ENCODE results near the gene ALK. TPM values are rescaled to one million over a fixed set of nuclear protein-coding genes. Genes with fewer than 3 reads are reported as not detected.
"Not testable (repeated sequence)": the region's sequence is repeated elsewhere in the genome, so short reads cannot be mapped to it uniquely, and the experiment has no call there.

ALK gene
- total RNA-seq, 2 donors from 2014 or later: 0.19 TPM; not detected in 1

DNA sequence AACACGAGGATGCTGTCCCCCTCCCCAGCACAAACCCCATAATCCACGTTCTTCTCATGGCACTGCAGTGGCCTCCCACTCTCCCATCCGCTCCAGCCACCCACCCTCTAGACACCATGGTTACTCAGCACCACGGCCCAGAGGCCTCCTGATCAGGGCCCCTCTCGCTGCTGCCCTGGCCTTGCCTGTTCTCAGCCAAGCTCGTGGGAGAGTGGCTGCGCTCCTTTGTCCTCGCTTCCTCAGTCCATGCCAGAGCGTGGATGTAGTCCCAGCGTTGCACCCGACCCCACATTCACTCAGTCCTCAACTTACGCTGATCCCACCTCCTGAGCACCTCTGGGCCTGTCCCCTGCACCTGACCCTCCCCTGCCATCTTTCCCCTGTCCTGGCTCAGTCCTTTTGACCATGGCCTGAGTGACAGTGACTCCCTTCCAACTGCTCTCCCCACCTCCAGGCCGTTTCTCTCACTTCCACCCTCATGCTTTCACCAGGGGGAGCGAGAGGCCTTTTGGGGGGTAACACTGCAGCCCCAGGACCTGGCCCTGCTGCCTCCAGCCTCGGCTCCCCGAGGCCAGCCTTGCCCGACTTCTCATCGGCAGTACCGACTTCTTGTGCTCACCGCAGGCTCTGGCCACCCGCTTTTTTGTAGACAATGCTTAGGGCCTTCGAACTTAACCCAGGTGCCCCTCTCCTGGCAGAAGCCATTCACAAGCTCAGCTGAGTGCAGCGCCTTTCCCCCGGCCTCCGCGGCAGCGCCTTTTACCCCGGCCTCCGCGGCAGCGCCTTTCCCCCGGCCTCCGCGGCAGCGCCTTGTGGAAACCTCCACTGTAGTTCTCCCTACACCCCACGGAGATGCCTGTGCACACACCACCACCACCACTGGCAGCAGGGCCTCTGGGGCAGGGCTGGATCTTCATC, 674.7 kb downstream of the ALK start:
- Histone ChIP-seq H3K9ac (ENCODE audit: low read depth in 2 of 2, low read length in 2 of 2) (no peak overlapping the region), H3K4me3 (no peak overlapping the region), H3K27ac (no peak overlapping the region), H3K36me3 (no peaks in the 10 kb centered on the region), H3K4me1 (no peaks in the 10 kb centered on the region), H3K9me3 (no peaks in the 10 kb centered on the region), H3K27me3 (no peaks in the 10 kb centered on the region)
- TF ChIP-seq, protein P1, sequence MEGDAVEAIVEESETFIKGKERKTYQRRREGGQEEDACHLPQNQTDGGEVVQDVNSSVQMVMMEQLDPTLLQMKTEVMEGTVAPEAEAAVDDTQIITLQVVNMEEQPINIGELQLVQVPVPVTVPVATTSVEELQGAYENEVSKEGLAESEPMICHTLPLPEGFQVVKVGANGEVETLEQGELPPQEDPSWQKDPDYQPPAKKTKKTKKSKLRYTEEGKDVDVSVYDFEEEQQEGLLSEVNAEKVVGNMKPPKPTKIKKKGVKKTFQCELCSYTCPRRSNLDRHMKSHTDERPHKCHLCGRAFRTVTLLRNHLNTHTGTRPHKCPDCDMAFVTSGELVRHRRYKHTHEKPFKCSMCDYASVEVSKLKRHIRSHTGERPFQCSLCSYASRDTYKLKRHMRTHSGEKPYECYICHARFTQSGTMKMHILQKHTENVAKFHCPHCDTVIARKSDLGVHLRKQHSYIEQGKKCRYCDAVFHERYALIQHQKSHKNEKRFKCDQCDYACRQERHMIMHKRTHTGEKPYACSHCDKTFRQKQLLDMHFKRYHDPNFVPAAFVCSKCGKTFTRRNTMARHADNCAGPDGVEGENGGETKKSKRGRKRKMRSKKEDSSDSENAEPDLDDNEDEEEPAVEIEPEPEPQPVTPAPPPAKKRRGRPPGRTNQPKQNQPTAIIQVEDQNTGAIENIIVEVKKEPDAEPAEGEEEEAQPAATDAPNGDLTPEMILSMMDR (IDR thresholded peaks at IDR 0.05): no peak
- intact Hi-C loops (cut with DNase I): no loop called here
- no peak for DNase-seq

DNA sequence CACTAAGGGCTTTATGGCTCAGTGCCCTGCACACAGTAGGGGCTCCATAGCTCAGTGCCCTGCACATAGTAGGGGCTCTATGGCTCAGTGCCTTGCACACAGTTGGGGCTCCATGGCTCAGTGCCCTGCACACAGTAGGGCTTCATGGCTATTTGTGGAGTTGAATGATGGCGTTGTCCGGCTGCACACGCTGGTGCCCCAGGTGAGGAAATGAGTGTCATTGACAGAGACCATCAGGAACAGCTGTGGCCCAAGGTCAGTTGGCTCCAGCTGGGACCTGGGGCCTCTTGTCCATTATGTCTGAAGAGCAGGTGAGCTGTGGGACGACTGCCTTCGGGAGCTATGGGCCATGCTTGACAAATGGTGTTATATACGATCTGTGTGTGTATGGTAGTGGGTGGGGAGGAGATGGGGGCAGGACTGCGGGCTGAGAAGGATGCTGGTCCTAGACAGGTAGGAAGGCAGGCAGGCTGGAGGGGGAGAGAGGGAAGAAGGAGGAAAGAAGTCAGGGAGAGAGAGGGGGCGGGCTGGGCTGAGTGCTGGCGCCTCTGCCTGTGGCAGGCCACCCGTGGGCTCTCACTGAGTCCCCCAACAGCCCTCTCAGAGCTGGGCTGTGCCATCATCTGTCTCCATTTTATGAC, 675.5 kb downstream of the ALK start:
- no peaks in the 10 kb centered on the region for H3K36me3 ChIP-seq
- intact Hi-C loops (cut with DNase I): no loop called here
- no peak for DNase-seq

DNA sequence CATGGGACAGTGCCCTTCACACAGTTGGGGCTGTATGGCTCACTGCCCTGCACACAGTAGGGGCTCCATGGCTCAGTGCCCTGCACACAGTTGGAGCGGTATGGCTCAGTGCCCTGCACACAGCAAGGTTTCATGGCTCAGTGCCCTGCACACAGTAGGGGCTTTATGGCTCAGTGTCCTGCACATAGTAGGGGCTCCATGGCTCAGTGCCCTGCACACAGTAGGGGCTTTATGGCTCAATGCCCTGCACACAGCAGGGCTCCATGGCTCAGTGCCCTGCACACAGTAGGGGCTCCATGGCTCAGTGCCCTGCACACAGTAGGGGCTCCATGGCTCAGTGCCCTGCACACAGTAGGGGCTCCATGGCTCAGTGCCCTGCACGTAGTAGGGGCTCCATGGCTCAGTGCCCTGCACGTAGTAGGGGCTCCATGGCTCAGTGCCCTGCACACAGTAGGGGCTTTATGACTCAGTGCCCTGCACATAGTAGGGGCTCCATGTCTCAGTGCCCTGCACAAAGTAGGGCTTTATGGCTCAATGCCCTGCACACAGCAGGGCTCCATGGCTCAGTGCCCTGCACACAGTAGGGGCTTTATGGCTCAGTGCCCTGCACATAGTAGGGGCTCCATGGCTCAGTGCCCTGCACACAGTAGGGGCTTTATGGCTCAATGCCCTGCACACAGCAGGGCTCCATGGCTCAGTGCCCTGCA, 676.2 kb downstream of the ALK start:
- intact Hi-C loops (cut with DNase I); H3K9me3 ChIP-seq; H3K9ac ChIP-seq (ENCODE audit: low read depth in 2 of 2, low read length in 2 of 2); H3K4me1 ChIP-seq; H3K27me3 ChIP-seq; DNase-seq; H3K4me3 ChIP-seq; H3K27ac ChIP-seq; H3K36me3 ChIP-seq: not testable (repeated sequence)

More for the DNA sequence above, 675.5 kb downstream of the ALK start:
- Histone ChIP-seq H3K9me3 (no peaks in the 10 kb centered on the region), H3K27me3 (no peaks in the 10 kb centered on the region), H3K4me1 (no peaks in the 10 kb centered on the region), H3K9ac (ENCODE audit: low read depth in 2 of 2, low read length in 2 of 2) (no peak overlapping the region), H3K4me3 (no peak overlapping the region), H3K27ac (no peak overlapping the region)
- TF ChIP-seq, protein P1 (IDR thresholded peaks at IDR 0.05): no peak

DNA sequence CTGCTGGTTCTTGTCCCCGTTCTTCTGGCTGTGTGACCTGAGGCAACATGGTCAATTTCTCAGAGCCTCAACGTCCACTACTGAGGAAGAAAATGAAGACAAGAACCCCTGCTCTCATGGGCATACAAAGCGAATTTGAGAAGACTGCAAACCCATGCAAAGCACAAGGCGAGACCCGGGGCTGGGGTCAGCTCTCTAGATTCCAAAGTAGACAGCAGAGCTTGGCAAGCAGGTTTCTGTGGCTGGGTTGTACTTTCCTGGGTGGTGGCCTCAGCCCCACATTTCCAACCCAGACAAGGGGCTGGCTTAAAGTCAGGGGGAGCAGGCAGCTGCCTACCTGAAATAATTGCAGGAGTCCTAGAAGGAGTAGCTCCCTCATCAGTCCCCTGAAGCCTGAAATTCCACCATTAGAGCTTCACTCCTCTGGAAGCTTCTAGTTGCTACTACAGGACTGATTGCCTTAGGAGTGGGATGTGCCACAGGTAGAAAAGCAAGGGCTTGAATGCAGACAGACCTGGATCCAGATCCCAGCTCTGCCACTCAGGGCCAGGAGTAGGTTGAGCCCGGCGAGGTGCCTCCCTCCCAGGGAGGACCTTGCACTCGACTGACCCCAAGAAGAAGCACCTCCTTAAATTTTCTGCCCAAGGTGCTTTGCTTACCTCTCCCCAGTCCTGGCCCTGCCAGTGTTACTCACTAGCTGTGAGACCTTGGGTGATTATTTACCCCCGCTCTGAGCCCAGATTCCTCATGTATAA, 678.6 kb downstream of the ALK start:
- TF ChIP-seq, protein P1 (IDR thresholded peaks at IDR 0.05): no peak
- no peaks in the 10 kb centered on the region for H3K36me3 ChIP-seq
- DNase-seq: no peak

DNA sequence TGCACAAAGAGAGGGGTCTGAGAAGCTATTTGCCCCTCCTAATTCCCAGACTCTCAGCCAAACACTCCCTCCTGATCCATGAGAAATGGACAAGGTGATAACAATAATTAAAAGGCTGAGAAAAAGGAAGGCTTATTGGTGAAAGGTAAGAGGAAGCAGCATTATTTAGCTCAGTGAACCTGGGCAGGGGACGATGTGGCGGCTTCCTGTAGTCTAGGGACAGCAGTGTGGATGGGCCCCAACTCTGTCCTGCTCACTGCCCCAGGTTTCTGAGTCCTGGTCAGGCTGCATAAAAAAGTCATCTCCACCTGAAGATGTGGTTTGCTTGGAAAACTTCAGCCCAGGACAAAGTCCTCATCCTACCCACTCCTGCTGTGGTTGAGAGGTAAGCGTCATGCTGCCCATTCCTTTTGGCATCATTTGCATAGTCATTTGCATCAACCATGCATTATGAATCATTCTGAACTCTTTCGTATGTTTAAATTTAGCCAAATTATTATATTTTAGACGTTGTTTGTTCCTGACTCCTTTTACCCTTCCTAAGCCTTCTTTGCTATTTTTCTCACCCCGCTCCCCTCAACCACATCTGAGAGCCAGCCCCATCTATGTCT, 679.3 kb downstream of the ALK start:
- Histone ChIP-seq H3K27me3 (no peaks in the 10 kb centered on the region), H3K9ac (ENCODE audit: low read depth in 2 of 2, low read length in 2 of 2) (no peak overlapping the region), H3K4me1 (no peaks in the 10 kb centered on the region), H3K9me3 (no peaks in the 10 kb centered on the region), H3K36me3 (no peaks in the 10 kb centered on the region), H3K27ac (no peak overlapping the region), H3K4me3 (no peak overlapping the region)
- no peak for DNase-seq
- TF ChIP-seq, protein P1 (IDR thresholded peaks at IDR 0.05): no peak
- intact Hi-C loops (cut with DNase I): no loop called here

More for the DNA sequence above, 678.6 kb downstream of the ALK start:
- Histone ChIP-seq H3K4me3 (no peak overlapping the region), H3K27ac (no peak overlapping the region), H3K9ac (ENCODE audit: low read depth in 2 of 2, low read length in 2 of 2) (no peak overlapping the region), H3K27me3 (no peaks in the 10 kb centered on the region), H3K4me1 (no peaks in the 10 kb centered on the region), H3K9me3 (no peaks in the 10 kb centered on the region)
- intact Hi-C loops (cut with DNase I): no loop called here

Data from colonic mucosa (tissue), 4 donors.